ENCODE measurements around the gene PPP1R26.

Gene PPP1R26

GRCh38 chr9:135491764-135492163 lies 12.2 kb downstream of the PPP1R26 start:
- TF ChIP-seq, protein P1, sequence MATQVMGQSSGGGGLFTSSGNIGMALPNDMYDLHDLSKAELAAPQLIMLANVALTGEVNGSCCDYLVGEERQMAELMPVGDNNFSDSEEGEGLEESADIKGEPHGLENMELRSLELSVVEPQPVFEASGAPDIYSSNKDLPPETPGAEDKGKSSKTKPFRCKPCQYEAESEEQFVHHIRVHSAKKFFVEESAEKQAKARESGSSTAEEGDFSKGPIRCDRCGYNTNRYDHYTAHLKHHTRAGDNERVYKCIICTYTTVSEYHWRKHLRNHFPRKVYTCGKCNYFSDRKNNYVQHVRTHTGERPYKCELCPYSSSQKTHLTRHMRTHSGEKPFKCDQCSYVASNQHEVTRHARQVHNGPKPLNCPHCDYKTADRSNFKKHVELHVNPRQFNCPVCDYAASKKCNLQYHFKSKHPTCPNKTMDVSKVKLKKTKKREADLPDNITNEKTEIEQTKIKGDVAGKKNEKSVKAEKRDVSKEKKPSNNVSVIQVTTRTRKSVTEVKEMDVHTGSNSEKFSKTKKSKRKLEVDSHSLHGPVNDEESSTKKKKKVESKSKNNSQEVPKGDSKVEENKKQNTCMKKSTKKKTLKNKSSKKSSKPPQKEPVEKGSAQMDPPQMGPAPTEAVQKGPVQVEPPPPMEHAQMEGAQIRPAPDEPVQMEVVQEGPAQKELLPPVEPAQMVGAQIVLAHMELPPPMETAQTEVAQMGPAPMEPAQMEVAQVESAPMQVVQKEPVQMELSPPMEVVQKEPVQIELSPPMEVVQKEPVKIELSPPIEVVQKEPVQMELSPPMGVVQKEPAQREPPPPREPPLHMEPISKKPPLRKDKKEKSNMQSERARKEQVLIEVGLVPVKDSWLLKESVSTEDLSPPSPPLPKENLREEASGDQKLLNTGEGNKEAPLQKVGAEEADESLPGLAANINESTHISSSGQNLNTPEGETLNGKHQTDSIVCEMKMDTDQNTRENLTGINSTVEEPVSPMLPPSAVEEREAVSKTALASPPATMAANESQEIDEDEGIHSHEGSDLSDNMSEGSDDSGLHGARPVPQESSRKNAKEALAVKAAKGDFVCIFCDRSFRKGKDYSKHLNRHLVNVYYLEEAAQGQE (IDR thresholded peaks at IDR 0.05; ENCODE audit: insufficient read depth in 1 of 2, low read depth in 2 of 2, low read length in 2 of 2): no peak
- no peak for TF ChIP-seq TAF1 (IDR thresholded peaks at IDR 0.05; ENCODE audit: borderline replicate concordance, insufficient read depth, low read length)
- TF ChIP-seq POLR2AphosphoS5 (IDR thresholded peaks at IDR 0.05; ENCODE audit: low read depth, low read length): no peak
- TF ChIP-seq SIN3A (IDR thresholded peaks at IDR 0.05; ENCODE audit: borderline replicate concordance, insufficient read depth, low read length): no peak
- TF ChIP-seq FOXP2 (optimal IDR thresholded peaks at IDR 0.05; ENCODE audit: borderline replicate concordance, extremely low read depth, extremely low read length, insufficient read depth): no peak

- TF ChIP-seq TAF1 (IDR thresholded peaks at IDR 0.05; ENCODE audit: borderline replicate concordance, insufficient read depth, low read length) (no peak), FOXP2 (optimal IDR thresholded peaks at IDR 0.05; ENCODE audit: borderline replicate concordance, extremely low read depth, extremely low read length, insufficient read depth) (no peak), POLR2AphosphoS5 (IDR thresholded peaks at IDR 0.05; ENCODE audit: low read depth, low read length) (no peak), SIN3A (IDR thresholded peaks at IDR 0.05; ENCODE audit: borderline replicate concordance, insufficient read depth, low read length) (no peak)
- TF ChIP-seq, protein P1 (IDR thresholded peaks at IDR 0.05; ENCODE audit: insufficient read depth in 1 of 2, low read depth in 2 of 2, low read length in 2 of 2): no peak
Observed at GRCh38 chr9:135492886-135493669, 13.5 kb downstream of the PPP1R26 start.

GRCh38 chr9:135494791-135495559 lies 15.4 kb downstream of the PPP1R26 start:
- TF ChIP-seq FOXP2 (optimal IDR thresholded peaks at IDR 0.05; ENCODE audit: borderline replicate concordance, extremely low read depth, extremely low read length, insufficient read depth) (no peak), SIN3A (IDR thresholded peaks at IDR 0.05; ENCODE audit: borderline replicate concordance, insufficient read depth, low read length) (no peak), POLR2AphosphoS5 (IDR thresholded peaks at IDR 0.05; ENCODE audit: low read depth, low read length) (no peak), TAF1 (IDR thresholded peaks at IDR 0.05; ENCODE audit: borderline replicate concordance, insufficient read depth, low read length) (no peak)
- TF ChIP-seq, protein P1 (IDR thresholded peaks at IDR 0.05; ENCODE audit: insufficient read depth in 1 of 2, low read depth in 2 of 2, low read length in 2 of 2): no peak

GRCh38 chr9:135498381-135499126 lies 19.0 kb downstream of the PPP1R26 start:
- no peak for TF ChIP-seq TAF1 (IDR thresholded peaks at IDR 0.05; ENCODE audit: borderline replicate concordance, insufficient read depth, low read length)
- no peak for TF ChIP-seq POLR2AphosphoS5 (IDR thresholded peaks at IDR 0.05; ENCODE audit: low read depth, low read length)
- no peak for TF ChIP-seq FOXP2 (optimal IDR thresholded peaks at IDR 0.05; ENCODE audit: borderline replicate concordance, extremely low read depth, extremely low read length, insufficient read depth)
- TF ChIP-seq, protein P1 (IDR thresholded peaks at IDR 0.05; ENCODE audit: insufficient read depth in 1 of 2, low read depth in 2 of 2, low read length in 2 of 2): no peak
- no peak for TF ChIP-seq SIN3A (IDR thresholded peaks at IDR 0.05; ENCODE audit: borderline replicate concordance, insufficient read depth, low read length)
